ENCODE measurements around the gene SGCE. TPM values are rescaled to one million over a fixed set of nuclear protein-coding genes. Genes with fewer than 3 reads are reported as not detected.

Gene SGCE
- total RNA-seq, 4 donors from 2014 or later, result 72.3 to 108 (median 85.8) TPM

DNA sequence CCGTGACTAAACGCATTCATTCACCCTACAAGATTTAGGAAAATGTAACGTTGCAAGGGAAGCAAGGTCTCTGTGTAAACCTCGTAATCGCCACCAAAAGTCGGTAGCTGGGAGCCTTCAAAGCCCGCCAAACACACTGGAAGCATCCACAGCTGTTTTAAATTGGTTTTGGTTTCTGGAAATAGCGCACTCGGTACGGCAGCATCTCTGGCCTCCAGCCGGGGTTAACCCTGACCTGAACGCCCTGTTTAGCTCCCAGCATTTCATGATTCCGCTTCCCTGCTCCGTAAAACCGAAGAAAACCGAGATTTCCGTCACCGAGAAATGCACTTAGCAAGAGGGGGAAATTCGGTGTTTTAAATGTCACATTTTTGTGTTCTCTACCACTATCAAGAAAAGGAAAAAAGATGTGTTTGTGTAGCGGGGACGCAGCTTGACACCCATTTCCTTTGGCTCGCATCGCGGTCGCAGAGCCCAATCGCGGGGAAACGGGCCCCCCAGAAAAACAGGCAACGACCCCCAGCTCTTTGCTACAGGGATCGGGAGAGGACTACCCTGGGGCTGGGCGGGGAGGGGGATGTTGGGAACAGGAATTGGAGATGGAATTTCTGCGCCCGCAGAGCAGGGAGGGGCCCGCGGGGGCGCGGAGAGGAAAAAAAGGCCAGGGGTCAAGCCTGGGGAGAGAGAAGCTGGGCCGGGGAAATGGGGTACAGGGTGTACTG is 646 bp downstream of the SGCE start:
- peaks cover 0 to 9% of the 10 kb centered on the region in 2 donors for H3K4me1 ChIP-seq
- 1 to 3% methylated on average over 35 to 38 of the region's 38 CpGs for WGBS, 2 donors
- H3K36me3 ChIP-seq, result no peaks in the 10 kb centered on the region
- intact Hi-C loops (cut with DNase I), result no loop called here
- no peaks in the 10 kb centered on the region for H3K9me3 ChIP-seq
- H3K27me3 ChIP-seq, result no peaks in the 10 kb centered on the region
- H3K27ac ChIP-seq, result peak overlapping the region in 2 of 3 donors; percentile 31 to 62
- H3K4me3 ChIP-seq (replicated peaks in 1 of 3), result peak overlapping the region in 2 of 3 donors; percentile 44 to 74
- TF ChIP-seq, protein P1, sequence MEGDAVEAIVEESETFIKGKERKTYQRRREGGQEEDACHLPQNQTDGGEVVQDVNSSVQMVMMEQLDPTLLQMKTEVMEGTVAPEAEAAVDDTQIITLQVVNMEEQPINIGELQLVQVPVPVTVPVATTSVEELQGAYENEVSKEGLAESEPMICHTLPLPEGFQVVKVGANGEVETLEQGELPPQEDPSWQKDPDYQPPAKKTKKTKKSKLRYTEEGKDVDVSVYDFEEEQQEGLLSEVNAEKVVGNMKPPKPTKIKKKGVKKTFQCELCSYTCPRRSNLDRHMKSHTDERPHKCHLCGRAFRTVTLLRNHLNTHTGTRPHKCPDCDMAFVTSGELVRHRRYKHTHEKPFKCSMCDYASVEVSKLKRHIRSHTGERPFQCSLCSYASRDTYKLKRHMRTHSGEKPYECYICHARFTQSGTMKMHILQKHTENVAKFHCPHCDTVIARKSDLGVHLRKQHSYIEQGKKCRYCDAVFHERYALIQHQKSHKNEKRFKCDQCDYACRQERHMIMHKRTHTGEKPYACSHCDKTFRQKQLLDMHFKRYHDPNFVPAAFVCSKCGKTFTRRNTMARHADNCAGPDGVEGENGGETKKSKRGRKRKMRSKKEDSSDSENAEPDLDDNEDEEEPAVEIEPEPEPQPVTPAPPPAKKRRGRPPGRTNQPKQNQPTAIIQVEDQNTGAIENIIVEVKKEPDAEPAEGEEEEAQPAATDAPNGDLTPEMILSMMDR (IDR thresholded peaks at IDR 0.05), result no peak
- no peak for TF ChIP-seq POLR2A (IDR thresholded peaks at IDR 0.05)
- peak; percentile 25 for DNase-seq

DNA sequence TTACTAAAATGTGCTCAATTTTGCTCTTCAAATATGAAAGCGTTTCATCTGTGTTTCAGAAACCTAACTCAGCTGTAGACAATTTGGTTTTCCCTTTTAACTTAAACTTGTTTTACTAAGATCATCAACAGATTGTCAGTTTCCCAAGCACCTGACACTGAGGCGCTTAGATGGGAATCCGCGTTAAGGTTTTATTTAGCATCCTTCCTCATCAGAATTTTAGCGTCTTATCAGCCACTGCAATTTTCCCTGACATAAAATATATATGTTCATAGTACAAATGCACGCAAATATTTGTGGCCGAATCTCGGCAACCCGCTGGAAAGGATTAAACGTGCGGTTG is 1.2 kb downstream of the SGCE start:
- intact Hi-C loops (cut with DNase I), result no loop called here
- 29 to 35% methylated on average over 11 of the region's 11 CpGs for WGBS, 2 donors
- no peak for DNase-seq

DNA sequence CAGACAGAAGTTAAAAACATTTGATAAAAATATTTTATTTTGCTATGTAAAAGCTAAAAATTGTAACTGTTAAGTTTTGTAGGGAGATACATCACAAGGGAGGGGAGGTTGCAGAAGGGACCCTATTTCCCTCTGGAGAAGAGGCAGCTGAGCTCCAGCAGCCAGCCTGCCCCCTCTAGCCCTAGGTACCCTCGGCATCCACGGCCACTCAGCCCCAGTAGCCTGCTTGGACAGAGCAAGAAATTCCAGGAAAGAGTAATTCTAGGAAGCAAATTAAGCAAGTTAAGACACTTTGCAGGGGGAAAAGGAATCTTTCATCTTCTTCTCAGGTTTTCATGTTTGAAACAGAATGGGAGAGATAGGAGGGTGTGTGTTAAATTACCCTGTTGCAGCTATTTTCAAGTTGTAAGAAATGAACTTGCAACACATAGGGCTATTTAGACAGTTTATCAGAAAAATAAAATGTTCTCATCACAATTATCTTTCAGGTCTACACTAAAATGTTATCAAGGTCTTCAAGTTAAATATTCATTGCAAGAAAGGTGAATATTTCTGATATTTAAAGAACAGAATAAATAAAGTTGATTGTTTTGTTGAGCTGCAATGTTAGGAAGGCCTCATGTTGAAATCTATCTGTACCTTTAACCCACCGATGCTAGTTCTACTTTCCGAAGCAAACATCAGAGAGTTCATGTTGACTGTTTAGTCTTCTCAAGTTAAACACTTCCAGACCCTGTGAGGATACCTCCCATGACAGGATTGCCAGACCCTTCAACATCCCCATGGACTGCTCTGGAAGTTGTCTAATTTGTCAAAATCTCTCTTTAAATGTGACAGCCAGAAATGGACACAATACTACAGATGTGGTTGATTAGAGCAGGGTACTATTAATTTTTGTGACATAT is 5.5 kb downstream of the SGCE start:
- intact Hi-C loops (cut with DNase I), result no loop called here
- DNase-seq, result no peak
- 75 to 85% methylated on average over 4 of the region's 4 CpGs for WGBS, 2 donors
- no peak overlapping the region for H3K4me3 ChIP-seq (replicated peaks in 1 of 3)
- no peak overlapping the region for H3K27ac ChIP-seq
- no peaks in the 10 kb centered on the region for H3K27me3 ChIP-seq
- no peaks in the 10 kb centered on the region for H3K36me3 ChIP-seq
- TF ChIP-seq, protein P1 (IDR thresholded peaks at IDR 0.05), result no peak
- TF ChIP-seq POLR2A (IDR thresholded peaks at IDR 0.05), result no peak
- peaks cover 0 to 9% of the 10 kb centered on the region in 2 donors for H3K4me1 ChIP-seq
- H3K9me3 ChIP-seq, result no peaks in the 10 kb centered on the region

More for the DNA sequence above, 1.2 kb downstream of the SGCE start:
- peaks cover 0 to 9% of the 10 kb centered on the region in 2 donors for H3K4me1 ChIP-seq
- peak overlapping the region in 1 of 3 donors; percentile 62 for H3K27ac ChIP-seq
- peak overlapping the region in 2 of 3 donors; percentile 44 to 74 for H3K4me3 ChIP-seq (replicated peaks in 1 of 3)
- H3K36me3 ChIP-seq, result no peaks in the 10 kb centered on the region
- H3K27me3 ChIP-seq, result no peaks in the 10 kb centered on the region
- H3K9me3 ChIP-seq, result no peaks in the 10 kb centered on the region
- no peak for TF ChIP-seq POLR2A (IDR thresholded peaks at IDR 0.05)
- TF ChIP-seq, protein P1 (IDR thresholded peaks at IDR 0.05), result no peak

DNA sequence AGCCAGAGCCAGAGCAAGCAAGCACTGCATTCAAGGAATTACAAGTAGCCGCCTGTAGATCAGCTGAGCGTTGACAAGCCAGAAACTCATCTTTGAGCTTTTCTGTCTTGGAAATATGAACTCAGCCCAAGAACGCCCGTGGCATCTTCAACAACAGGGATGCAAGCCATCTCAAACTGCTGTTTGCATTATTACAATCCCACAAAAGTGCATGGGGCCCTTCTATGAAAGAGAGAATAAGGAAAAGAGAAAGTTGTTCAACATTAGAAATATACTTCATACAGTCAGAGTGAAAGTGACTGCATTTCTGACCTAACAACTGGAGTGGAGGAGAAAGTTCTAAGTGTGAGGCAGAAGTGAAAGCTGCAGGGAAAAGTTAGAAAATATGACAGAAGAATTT is 6.5 kb downstream of the SGCE start:
- no peaks in the 10 kb centered on the region for H3K27me3 ChIP-seq
- H3K27ac ChIP-seq, result no peak overlapping the region
- intact Hi-C loops (cut with DNase I), result no loop called here
- TF ChIP-seq POLR2A (IDR thresholded peaks at IDR 0.05), result no peak
- TF ChIP-seq, protein P1 (IDR thresholded peaks at IDR 0.05), result no peak
- H3K36me3 ChIP-seq, result no peaks in the 10 kb centered on the region
- H3K4me1 ChIP-seq, result peaks cover 0 to 3% of the 10 kb centered on the region in 2 donors
- DNase-seq, result no peak
- no peaks in the 10 kb centered on the region for H3K9me3 ChIP-seq
- 85 to 86% methylated on average over 4 of the region's 4 CpGs for WGBS, 2 donors
- no peak overlapping the region for H3K4me3 ChIP-seq (replicated peaks in 1 of 3)

DNA sequence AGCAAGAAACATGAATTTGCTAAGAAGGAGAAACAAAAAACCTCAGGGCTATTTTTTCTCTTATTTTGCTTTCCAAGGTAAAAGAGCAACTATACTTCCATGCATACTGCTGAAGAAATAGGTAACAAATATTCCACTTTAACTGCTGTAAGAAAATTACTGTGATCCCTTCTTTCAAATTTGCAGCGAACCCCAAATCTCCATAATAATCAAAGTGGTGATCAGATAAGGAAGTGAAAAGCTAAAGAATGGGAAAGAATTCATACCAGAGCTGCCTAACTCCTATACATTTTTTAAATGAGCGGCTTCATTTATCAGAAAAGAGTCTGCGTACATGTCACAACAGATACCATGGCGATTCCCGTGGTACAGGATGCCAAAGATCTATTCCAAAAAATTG is 7.2 kb downstream of the SGCE start:
- H3K27me3 ChIP-seq, result no peaks in the 10 kb centered on the region
- no peaks in the 10 kb centered on the region for H3K4me1 ChIP-seq
- 93% methylated on average over 5 of the region's 5 CpGs for WGBS, 2 donors
- TF ChIP-seq POLR2A (IDR thresholded peaks at IDR 0.05), result no peak
- TF ChIP-seq, protein P1 (IDR thresholded peaks at IDR 0.05), result no peak
- H3K4me3 ChIP-seq (replicated peaks in 1 of 3), result no peak overlapping the region
- no peaks in the 10 kb centered on the region for H3K9me3 ChIP-seq
- intact Hi-C loops (cut with DNase I), result no loop called here
- H3K36me3 ChIP-seq, result no peaks in the 10 kb centered on the region
- DNase-seq, result no peak
- no peak overlapping the region for H3K27ac ChIP-seq
